Brain microvascular endothelial cell (primary cell): ENCODE measurements around the gene SLC9A5.

Experiments
- DNase-seq: peaks from one replicate; pipeline ENCODE4 v3.0.0-alpha.2; 2020
- H3K27ac ChIP-seq: fragments of 250-450 bp; sonication (Bioruptor Pico); 2 replicates; pipeline ENCODE4 v1.5.1; 2020; ENCODE audit warnings: mild to moderate bottlenecking, moderate library complexity
- H3K27me3 ChIP-seq: fragments of 250-450 bp; sonication (Bioruptor Pico); replicated peaks from 2 replicates; pipeline ENCODE4 v1.5.1; 2020; ENCODE audit warnings: mild to moderate bottlenecking
- H3K36me3 ChIP-seq: fragments of 250-450 bp; sonication (Bioruptor Pico); replicated peaks from 2 replicates; pipeline ENCODE4 v1.5.1; 2020; ENCODE audit warnings: mild to moderate bottlenecking
- H3K4me3 ChIP-seq: 2 replicates; pipeline ENCODE4 v1.5.1; 2011; ENCODE audit warnings: low read depth, mild to moderate bottlenecking, control low read depth, low read length, moderate library complexity
- CTCF ChIP-seq: IDR thresholded peaks from 2 replicates; pipeline ENCODE4 v1.5.1; 2011; ENCODE audit warnings: low read depth, mild to moderate bottlenecking, moderate library complexity, low read length, control low read depth, inconsistent platforms; ENCODE audit errors: missing control alignments
- in situ Hi-C: cut with HindIII; loops from 2 replicates; pipeline ENCODE4 v1.10.0; 2017; ENCODE audit warnings: low sequenced_read_pairs, low pct_ligation_motif_present

The SLC9A5 gene

GRCh38 chr16:67211674-67212073 is 37.1 kb upstream of the SLC9A5 start:
- in situ Hi-C loops = no loop called here

DNA sequence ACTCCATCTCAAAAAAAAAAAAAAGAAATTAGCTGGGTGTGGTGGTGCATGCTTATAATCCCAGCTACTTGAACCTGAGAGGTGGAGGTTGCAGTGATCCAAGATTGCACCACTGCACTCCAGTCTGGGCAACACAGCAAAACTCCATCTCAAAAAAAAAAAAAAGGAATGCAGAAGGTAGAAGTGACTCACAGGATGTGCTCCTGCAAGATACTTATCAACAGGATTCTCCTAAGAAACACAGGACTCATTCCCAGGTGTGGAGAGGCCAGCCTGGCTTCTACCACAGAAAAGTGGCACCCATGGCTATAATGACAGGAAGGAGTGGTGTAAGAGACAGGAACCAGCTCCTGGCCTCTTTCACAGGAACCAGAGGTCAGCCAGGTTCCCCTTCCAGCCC is 36.0 kb upstream of the SLC9A5 start:
- no peak for DNase-seq
- no peak overlapping the region for H3K27ac ChIP-seq
- TF ChIP-seq CTCF = no peak
- H3K4me3 ChIP-seq = no peak overlapping the region
- no peaks in the 10 kb centered on the region for H3K36me3 ChIP-seq
- no peaks in the 10 kb centered on the region for H3K27me3 ChIP-seq
- in situ Hi-C loops = no loop called here

More at GRCh38 chr16:67211674-67212073, 37.1 kb upstream of the SLC9A5 start:
- no peak for TF ChIP-seq CTCF
- no peak overlapping the region for H3K4me3 ChIP-seq
- no peaks in the 10 kb centered on the region for H3K27me3 ChIP-seq
- DNase-seq = no peak
- no peaks in the 10 kb centered on the region for H3K36me3 ChIP-seq
- H3K27ac ChIP-seq = no peak overlapping the region

DNA sequence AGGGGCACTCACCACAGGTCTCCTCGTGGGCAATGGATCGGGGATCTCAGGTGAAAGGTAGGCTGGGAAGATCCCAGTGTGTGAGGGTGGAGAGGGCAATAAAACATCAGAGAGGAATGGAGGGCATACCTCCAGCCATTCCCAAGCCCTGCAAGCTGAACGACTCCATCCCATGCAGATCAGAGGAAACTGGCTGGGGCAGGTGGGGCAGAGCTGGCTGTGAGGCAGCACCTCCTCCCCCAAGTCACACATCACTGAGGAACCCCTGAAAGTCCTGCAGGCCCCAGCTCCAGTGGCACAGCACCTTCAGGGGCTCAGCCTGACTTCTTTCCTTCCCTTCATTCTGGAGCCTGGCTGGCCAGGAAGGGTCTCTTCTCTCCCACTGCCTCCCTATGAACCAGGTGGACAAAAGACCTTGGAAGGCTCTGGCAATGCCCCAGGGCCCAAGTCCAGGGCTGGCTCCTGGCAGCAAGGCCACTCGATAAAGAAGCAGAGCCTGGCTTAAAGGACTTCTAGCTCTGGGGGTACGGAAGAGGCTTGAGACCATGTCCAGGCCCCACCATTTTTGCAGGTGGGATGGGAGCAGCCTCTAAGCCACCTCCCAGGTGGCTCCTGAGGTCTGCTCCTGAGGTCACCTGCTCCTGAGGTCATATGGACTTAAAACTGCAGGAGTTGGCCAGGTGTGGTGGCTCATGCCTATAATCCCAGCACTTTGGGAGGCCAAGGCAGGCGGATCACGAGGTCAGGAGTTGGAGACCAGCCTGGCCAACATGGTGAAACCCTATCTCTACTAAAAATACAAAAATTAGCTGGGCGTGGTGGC is 35.4 kb upstream of the SLC9A5 start:
- no peak for TF ChIP-seq CTCF
- no peak overlapping the region for H3K4me3 ChIP-seq
- DNase-seq = no peak
- H3K27me3 ChIP-seq = no peaks in the 10 kb centered on the region
- no peaks in the 10 kb centered on the region for H3K36me3 ChIP-seq
- H3K27ac ChIP-seq = no peak overlapping the region
- in situ Hi-C loops = no loop called here

DNA sequence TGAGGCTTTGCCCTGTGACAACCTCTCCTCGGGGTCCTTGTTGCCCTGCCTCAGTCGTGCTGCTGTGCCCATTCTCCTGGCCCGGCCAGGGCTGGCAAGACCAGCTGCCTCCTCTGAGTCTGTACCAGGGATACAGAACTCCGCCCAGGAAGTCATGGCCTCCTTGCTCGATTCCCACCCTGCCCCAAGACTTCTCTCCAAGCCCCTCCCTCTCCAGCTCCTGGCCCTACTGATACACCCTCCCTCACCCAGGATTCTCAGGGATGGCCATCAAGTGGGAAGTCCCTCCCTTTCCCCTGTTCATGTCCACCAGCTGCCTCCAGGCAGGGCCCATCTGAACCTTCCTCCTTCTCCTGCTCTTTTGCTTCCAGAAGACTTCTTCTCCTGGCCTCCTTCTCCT is 33.1 kb upstream of the SLC9A5 start:
- no peak for DNase-seq
- Histone ChIP-seq H3K36me3 (no peaks in the 10 kb centered on the region), H3K27ac (no peak overlapping the region), H3K27me3 (no peaks in the 10 kb centered on the region), H3K4me3 (no peak overlapping the region)
- in situ Hi-C loops = no loop called here
- TF ChIP-seq CTCF = no peak

- in situ Hi-C loops = no loop called here
- Histone ChIP-seq H3K27ac (no peak overlapping the region), H3K27me3 (no peaks in the 10 kb centered on the region), H3K36me3 (no peaks in the 10 kb centered on the region), H3K4me3 (no peak overlapping the region)
- no peak for DNase-seq
- TF ChIP-seq CTCF = no peak
Measured at GRCh38 chr16:67216612-67217490, 31.9 kb upstream of the SLC9A5 start.
